GM21717 (cell line): ENCODE measurements around the gene PCDHB10.

Experiments used
- ATAC-seq: cut with Tn5 transposase; IDR thresholded peaks from one replicate; pipeline ENCODE4 v1.9.1; 2021; ENCODE audit warnings: mild to moderate bottlenecking, moderate library complexity; ENCODE audit not compliant: unreplicated experiment

Gene PCDHB10

GRCh38 chr5:141236516-141237313 is 44.6 kb downstream of the PCDHB10 start:
- no peak for ATAC-seq

- no peak for ATAC-seq
Measured at GRCh38 chr5:141241496-141241895, 49.3 kb downstream of the PCDHB10 start.
